ENCODE data around the gene DPH6. TPM values are rescaled to one million over a fixed set of nuclear protein-coding genes. Genes with fewer than 3 reads are reported as not detected.
A peak's percentile ranks its signal among the peaks of the same experiment; 100 is the strongest.

DPH6 gene
- total RNA-seq, 1 experiment from 2014 or later = 19.7 TPM

DNA sequence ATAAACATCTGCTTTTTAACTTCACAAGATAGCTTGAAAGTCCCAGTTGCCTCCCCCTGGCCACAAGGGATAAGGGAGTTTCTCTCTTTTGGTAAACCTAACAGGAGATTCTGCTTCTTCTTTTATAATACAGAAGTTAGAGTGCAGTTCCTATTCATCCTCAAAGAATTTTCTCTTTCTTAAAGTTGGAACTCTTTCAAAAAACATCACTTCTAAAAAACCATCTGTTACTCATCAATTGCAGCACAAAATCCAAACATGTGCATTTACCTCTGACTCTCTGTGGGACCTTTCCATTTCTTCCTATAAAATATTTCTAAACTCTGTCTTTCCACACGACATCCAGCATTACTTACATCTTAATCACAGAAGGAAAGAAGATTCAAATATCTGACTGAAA, 5.1 kb downstream of the DPH6 start:
- DNase-seq (ENCODE audit: low spot score) = no peak

DNA sequence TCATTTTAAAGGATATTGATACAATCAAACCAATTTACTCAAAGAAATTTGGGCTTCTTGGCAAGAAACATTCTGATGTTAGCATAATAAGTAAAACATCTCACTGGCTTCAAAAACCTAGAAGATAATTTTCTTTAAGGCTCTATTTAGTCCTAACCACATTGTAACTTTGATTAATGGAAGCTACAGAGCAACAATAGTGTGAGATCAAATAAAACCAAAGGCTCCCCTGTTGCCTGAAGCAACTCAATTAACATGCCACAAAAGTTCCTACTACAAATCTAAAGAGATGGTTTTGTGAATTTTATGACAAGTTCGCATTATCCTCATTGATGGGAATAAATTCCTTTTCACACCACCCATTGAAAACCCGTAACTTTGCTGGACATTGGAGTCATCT, 5.9 kb downstream of the DPH6 start:
- DNase-seq (ENCODE audit: low spot score) = no peak

DNA sequence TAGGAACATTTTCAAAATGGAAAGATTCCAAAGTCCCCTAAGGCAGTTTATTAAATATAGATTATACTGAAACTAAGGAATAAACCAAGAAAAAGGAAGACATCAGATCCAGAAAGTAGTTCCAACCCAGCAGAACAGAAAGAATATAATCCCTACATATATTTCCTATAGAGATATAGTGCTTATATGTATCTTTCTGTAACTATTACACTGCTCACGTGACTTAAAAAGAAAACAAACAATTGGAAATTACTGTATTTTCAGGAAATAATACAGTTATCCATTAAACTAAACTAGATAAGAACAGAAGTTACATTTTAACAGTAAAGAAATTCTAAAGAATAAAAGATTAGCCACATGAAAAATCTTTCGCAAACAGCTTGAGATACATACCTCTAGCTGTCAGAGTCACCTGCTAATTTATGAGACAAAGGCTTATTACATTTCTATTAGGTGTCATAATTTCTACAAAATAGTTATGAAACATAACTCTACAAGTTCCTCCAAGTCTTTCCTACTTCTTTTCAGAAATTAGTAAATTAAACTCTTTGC, 10.5 kb downstream of the DPH6 start:
- no peak for DNase-seq (ENCODE audit: low spot score)

DNA sequence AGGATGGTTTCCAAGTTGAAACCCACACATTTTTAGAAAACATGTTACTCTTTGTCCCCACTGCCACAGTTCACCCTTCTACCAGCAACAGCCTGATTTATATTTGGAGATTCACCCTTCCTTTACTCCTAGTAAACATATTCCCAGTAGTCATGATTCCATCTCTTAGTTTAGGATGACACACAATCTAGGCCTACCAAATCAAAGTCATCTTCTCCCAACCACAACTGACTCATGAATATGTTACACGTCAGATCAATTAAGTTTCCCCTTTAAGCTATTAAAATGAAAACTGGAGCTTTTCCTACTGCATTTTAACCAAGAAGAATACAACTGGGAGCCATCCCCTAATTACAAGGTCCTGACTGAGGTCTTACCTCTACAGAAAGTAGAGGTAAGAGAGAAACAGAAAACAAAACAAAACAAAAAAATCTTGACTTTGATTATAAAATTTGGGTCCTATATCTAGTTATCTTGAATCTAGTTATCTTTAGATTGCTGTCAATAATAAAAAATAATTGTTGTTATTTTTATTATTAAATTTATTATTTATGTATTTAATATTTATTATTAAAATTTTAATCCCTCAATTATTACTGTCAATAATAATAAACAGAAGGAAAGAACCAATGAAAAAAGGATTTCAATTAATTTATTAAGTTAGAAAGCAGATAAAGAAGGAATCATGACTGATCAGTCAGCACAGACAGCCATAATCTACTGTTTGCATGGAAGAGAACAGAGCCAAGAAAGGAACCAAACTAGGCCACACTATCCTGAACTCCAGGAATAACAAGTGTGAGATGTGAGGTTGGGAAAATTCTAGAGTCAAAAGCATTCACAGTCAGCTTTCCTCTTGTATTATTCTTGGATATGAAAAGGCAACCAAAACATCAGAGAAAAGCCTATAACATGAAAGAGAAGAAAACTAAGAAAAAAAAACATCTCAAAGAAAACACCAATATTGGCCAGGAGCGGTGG, 12.5 kb downstream of the DPH6 start:
- DNase-seq (ENCODE audit: low spot score) = no peak

DNA sequence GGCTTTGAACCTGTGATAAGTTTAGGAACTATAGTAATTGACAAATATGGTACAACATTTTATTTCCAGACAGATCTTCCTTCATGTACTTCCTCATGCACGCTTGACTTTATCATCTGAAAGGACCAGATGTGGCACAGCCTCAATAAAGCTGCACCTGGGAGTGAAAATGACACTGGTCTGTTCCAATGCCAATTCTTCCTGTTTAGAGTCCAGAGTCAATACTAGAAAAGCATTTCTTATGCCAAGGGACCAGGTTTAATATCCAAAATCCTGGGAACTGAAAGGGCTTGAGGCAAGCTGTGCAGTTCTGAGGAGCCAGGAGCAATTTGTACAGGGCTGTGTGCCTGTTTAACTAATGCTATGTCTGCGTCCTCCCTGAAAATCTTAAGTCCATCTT, 15.3 kb downstream of the DPH6 start:
- DNase-seq (ENCODE audit: low spot score) = no peak

DNA sequence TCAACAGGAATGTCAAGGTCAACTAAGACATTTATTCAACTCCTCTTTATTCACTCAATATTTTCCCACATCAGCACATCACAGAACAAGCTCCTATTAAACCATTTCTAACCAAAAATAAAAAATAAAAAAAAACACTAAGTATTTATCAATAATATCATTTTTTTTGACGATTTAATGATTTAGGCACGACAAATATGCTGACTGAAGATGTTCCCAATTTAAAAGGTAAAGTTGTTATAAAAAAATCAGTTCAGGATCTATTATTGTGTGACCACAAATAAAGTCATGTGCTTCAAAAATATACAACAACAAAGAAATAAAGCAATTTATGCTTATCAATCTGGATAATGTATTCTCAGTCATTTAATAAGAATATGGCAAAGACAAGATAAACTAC, 16.2 kb downstream of the DPH6 start:
- DNase-seq (ENCODE audit: low spot score) = no peak

DNA sequence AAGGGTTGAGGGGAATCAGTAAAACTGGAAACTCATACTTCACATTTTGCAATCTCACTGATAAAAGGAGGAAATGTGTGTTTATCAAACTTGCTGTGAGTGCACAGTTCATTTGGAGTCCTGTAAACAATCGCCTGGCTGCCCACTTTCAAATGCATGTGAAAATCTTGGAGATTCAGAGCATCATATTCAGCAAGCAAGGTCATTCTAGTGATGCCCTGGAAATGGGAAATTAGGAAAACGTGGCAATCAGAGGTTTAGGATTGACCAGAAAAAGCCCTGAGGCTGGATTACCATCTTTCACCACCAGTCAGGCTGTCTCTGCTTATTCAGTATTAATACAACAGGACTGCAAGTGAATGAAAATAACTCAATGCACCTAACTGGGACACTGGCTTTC, 23.9 kb downstream of the DPH6 start:
- peak; percentile 45 for DNase-seq (ENCODE audit: low spot score)

DNA sequence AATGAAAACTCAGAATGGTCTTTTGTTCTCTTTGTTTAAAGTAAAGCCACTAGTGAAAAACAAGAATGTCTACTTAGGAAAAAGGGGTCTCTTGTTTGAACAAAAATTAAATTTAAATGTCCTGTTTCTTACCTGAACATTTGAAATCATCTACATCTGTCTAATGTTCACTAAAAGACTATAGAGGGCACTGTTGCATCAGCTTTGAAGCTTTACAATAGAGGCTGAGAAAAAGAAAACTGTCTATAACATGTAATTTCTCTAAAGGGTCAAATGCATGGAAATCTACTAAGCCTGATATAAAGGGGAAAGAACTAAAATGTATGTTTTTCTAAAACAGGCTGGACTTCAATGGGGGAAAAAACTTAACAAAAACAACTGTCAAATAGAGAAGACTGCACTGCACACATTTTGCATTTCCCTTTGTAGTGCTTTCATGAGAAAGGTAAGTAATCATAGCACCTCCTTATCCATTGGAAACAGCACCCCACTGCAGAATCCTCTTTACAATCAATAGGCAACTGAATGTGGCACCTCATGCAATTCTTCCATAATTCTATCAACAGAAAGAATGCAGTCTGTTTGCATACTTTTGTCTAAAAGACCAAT, 26.3 kb downstream of the DPH6 start:
- peak; percentile 60 for DNase-seq (ENCODE audit: low spot score)

DNA sequence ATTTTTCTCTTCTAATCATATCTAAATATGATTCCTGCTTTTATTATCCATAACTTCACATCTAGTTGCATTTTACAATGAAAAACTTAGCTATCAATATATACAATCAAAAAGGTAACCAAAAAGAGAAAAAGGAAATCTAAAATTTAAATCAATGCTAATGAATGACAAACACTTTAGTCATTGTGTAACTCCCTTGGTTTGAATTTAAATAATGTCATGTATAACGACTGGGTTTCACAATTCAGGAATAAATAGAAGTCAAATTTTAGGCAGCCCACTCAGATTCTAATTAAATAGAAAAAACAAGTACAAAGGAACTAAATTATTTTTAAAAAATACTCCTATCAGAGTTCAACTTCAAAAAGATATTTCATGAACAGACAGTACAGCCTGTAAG, 26.9 kb downstream of the DPH6 start:
- DNase-seq (ENCODE audit: low spot score) = no peak

DNA sequence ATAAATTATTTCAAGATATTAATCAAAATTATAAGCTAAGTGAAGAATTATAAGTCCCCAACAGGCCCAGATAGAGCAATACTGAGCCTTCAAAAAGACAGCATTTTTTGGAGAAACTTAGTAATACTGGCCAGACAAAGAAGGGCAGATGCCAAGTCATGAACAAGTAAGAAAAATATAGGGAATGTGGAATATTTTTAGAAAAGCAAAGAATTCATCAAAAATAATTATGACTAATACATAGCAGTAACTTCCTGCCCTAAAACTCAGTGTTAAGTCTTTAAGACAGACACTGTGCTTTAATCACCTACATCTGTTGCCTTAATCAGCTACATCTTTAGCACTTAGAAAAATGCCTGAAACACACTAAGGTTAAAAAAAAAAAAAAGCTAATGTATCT, 31.2 kb downstream of the DPH6 start:
- DNase-seq (ENCODE audit: low spot score) = no peak

DNA sequence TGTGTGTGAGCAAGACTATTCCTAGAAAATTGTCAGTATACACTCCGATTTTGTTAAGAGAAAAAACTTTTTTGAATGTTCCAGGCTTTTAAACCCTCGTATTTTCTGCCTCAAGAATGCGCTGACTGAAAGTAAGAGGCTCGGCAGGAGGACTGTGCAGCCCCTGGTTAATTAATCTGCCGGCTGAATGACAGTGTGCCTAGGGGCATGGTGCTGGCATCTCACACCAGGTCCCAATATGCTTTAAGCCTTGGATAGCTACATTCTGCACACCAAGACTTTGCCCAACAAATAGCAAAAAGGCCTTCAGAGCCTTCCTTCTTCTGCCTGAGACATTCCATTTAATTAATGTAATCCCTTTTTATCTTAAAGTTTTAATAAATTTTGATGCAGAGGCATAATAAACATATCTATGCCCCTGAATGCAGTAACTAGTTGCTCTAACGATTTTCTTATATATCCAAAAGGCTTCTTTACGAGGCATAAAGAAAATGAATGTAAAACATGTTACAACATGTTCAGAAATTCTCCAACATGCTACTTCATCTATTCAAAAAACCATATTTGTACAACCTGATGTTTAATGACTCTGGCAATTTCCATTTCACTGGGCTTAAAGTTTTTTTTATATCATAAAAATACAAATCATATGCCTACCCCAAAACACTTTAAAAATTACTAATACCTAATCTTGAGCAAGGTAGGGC, 37.9 kb downstream of the DPH6 start:
- no peak for DNase-seq (ENCODE audit: low spot score)

DNA sequence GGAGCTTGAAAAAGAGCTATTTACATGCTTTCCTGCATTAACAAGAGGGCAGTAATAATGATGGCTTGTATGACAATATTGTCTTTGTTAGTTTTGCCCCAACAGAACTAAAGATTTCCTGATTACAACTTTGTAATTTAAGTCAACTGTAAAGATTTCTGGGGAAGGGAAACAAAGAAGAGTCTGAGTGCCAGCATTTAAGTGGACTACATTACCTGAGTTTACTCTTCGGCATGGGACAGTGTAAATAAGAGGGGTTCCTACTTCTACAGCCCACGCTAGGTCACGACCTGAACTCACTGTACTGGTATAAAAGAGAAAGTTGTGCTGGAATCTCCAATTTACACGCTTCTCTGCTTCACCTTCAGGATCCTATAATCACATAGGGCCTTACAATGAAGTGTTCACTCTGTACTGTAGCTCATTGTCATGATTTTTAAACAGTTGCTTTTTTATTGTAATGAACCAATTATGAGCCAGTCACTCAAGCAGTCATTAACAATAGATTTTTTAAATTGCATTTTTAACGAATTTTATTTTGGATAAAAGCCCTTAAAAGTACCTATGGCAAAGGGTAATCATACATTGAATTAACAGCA, 39.6 kb downstream of the DPH6 start:
- no peak for DNase-seq (ENCODE audit: low spot score)

DNA sequence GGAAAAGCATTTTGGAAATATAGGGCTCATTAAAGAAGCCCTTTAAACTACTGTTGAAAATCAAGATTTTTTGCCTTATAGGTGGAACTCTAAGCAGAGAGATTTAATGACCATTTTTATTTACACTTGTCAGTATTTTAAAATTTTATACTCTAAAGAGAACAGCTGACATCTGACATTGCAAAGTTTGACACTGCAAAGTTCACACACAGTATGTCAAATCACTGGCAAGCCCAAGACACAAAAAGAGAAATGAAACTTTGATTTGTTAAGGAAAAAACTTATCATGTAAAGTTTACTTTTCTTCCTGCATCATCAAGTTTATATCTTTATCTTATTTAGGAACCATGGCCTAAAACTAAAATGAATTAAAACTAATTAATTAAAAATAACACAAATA, 40.2 kb downstream of the DPH6 start:
- no peak for DNase-seq (ENCODE audit: low spot score)

DNA sequence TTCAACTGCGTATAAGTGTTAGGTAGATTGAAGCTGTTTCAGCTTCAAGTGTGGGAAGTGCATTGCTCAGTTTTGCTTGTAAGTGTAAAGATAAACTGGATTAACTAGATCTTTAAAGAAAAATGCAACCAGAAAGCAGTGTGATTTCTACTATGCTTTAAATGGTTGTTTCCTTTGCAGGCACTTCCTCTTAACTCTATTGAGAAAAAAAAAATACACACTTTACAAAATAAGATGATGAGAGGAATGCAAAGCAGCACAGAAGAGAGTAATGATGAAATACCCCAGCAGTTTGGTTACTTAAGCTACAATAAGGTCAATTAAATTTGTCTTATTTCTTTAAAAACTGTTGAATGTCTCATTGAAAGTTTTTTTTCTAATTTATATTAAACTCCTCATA, 40.8 kb downstream of the DPH6 start:
- no peak for DNase-seq (ENCODE audit: low spot score)

DNA sequence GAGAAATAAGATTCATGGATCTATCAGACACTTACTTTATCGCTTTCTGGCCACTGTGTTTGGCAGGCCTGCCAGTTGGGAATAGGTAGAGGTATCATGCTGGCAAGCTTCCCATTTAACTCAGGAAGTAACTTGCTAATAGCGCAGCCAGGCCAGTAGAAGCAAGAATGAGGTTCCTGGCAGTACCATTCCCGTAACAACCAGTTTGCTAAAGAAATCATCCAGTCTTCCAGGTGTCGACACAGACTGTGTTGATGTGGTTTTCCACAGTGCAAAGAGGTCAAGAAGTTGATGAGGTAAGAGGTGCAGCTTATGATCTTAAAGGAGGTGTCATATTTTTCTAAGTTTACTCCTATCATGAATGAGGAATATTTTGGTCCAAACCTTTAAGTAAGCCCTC, 46.2 kb downstream of the DPH6 start:
- no peak for DNase-seq (ENCODE audit: low spot score)

DNA sequence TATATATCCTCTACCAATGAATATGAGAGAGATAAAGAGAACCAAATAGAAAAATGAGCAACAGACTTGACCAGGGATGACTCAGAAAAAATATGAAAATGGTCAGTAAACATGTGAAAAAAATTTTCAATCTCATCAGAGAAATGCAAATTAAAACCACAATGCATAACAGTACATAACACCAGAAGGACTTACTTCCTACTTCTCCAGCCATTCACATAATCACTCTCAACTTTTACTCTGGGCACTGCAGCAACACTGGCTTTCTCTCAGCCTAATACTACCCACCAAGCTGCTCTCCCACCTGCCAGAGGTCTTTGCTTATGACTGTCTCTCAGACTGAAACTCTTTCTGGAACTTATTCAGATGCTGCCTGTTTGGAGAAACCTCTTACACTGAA, 49.4 kb downstream of the DPH6 start:
- DNase-seq (ENCODE audit: low spot score) = no peak

DNA sequence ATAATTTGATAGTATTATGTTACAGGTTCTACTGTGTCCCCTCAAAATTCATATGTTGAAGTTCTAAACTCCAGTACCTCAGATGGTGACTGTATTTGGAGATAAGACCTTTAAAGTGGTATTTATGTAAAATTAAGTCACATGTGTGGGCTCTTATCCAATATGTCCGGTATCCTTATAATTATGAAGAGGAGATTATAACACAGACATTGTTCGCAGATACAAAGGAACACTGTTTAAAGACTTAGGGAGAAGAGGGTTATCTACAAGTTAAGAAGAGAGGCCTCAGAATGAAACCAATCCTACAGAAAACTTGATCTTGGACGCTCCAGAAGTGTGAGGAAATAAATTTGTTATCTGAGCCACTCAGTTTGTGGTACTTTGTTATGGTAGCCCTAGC, 50.9 kb downstream of the DPH6 start:
- DNase-seq (ENCODE audit: low spot score) = no peak

DNA sequence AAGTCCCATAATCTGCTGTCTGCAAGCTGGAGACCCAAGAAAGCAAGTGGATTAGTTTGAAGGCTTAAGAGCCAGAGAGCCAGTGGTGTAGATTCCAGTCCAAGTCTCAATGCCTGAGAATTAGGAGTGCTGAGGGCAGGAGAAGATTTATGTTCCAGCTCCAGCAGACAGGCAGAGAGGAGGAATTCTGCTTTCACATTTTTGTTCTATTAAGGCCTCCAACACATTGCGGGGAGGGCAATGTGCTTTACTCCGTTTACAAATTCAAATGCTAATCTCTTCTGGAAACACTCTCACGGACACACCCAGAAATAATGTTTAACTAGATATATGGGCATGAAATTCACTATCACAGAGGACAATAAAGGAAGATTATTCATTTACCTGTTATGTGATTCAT, 54.0 kb downstream of the DPH6 start:
- no peak for DNase-seq (ENCODE audit: low spot score)

DNA sequence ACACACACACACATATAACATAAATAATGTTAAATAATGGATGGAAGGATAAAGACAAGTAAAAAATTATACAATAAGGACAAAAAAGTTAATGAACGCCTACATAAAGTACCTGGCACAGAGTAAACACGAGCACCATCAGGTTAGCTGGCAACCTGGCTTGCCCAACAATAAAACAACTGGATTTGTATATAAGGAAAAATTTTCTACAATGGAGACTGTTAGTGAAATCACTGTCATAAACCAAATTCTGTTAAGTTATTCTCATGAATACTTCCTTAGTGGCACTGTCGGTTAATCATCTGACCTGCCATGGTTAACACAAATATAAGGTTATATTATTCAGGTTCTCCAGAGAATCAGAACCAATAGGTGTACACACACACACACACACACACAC, 54.8 kb downstream of the DPH6 start:
- DNase-seq (ENCODE audit: low spot score) = no peak

DNA sequence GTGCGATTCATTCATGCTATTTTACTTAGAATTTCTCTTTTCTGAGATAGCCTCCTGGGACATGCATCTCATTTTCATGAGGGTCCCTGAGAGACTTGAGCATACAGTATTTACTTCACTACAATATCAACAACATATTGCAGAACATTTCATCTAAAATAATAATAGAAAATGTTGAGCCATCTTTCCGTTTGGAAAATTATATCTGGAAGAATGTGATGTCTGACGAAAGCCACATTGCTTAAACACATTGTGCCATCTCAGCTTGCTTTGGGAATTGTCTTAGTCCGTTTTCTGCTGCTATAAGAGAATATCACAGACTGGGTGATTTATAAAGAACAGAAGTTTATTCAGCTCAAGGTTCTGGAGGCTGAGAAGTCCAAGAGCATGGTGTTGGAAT, 55.5 kb downstream of the DPH6 start:
- no peak for DNase-seq (ENCODE audit: low spot score)

DNA sequence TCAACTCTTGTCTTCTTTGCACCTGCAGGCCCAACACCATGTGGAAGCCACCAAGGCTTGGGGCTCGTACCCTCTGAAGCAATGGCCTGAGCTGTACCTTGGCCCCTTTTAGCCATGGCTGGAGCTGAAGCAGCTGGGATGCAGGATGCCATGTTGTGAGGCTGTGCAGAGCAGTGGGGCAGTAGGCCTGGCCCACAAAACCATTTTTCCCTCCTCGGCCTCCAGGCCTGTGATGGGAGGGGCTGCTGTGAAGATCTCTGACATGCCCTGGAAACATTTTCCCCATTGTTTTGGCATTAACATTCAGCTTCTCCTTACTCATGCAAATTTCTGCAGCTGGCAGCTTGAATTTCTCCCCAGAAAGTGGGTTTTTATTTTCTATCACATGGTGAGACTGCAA, 58.5 kb downstream of the DPH6 start:
- DNase-seq (ENCODE audit: low spot score) = no peak

DNA sequence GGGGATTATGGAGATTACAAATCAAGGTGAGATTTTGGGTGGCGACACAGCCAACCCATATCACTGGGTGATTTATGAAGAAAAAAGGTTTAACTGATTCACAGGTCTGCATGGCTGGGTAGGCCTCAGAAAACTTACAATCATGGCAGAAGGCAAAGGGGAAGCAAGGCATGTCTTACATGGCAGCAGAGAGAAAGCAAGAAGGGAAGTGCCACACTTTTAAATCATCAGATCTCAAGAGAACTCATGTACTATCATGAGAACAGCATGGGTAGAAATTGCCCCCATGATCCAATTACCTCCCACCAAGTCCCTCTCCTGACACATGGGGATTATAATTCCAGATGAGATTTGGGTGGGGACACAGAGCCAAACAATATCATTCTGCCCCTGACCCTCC, 59.7 kb downstream of the DPH6 start:
- DNase-seq (ENCODE audit: low spot score) = no peak

Measured in A172 (cell line).